CD4-positive, alpha-beta T cell treated with Interleukin-15 for 1 hour (primary cell): ENCODE measurements around the gene EME2.
"Not testable (repeated sequence)": the region's sequence is repeated elsewhere in the genome, so short reads cannot be mapped to it uniquely, and the experiment has no call there.

ENCODE experiments used
- DNase-seq: peaks from one replicate; pipeline ENCODE4 v3.0.0-alpha.2; 2020

Gene EME2

GRCh38 chr16:1791943-1792812, 19.6 kb downstream of the EME2 start:
- DNase-seq: no peak

GRCh38 chr16:1792836-1793577, 20.4 kb downstream of the EME2 start:
- no peak for DNase-seq

- no peak for DNase-seq
Measured at GRCh38 chr16:1793578-1794220, 21.1 kb downstream of the EME2 start, which contains the start of gene IGFALS. TSS of gene IGFALS (minus strand) at chr16:1793705. CDS start at chr16:1793652, 53 bp downstream.

GRCh38 chr16:1794221-1794871, 21.7 kb downstream of the EME2 start:
- no peak for DNase-seq

- no peak for DNase-seq
Measured at GRCh38 chr16:1794908-1795666, 22.5 kb downstream of the EME2 start.

- DNase-seq: not testable (repeated sequence)
Measured at GRCh38 chr16:1799263-1799662, 26.7 kb downstream of the EME2 start.

GRCh38 chr16:1800701-1801100, 28.1 kb downstream of the EME2 start:
- no peak for DNase-seq

- no peak for DNase-seq
Measured at GRCh38 chr16:1807626-1808025, 35.0 kb downstream of the EME2 start.

- no peak for DNase-seq
Measured at GRCh38 chr16:1808691-1809090, 36.1 kb downstream of the EME2 start.

GRCh38 chr16:1809281-1809801, 36.7 kb downstream of the EME2 start:
- DNase-seq: no peak

- no peak for DNase-seq
Measured at GRCh38 chr16:1810106-1810505, 37.5 kb downstream of the EME2 start.

- DNase-seq: no peak
Measured at GRCh38 chr16:1810536-1810935, 37.9 kb downstream of the EME2 start.

- DNase-seq: peak; percentile 52
Measured at GRCh38 chr16:1812732-1813163, 40.1 kb downstream of the EME2 start.

- DNase-seq: no peak
Measured at GRCh38 chr16:1815461-1815860, 42.9 kb downstream of the EME2 start.

- DNase-seq: no peak
Measured at GRCh38 chr16:1816396-1817275, 44.0 kb downstream of the EME2 start.

- no peak for DNase-seq
Measured at GRCh38 chr16:1817276-1817589, 44.6 kb downstream of the EME2 start.

GRCh38 chr16:1817716-1818115, 45.1 kb downstream of the EME2 start:
- no peak for DNase-seq

- no peak for DNase-seq
Measured at GRCh38 chr16:1818204-1818872, 45.7 kb downstream of the EME2 start.

- DNase-seq: no peak
Measured at GRCh38 chr16:1818873-1819525, 46.4 kb downstream of the EME2 start.

GRCh38 chr16:1819611-1820010, 47.0 kb downstream of the EME2 start:
- DNase-seq: no peak
